GM12873 (cell line): ENCODE results near the gene PHF1.

ENCODE experiments used
- TF ChIP-seq, protein P1 (sequence below): IDR thresholded peaks from 2 replicates; pipeline ENCODE4 v1.5.1; 2012; ENCODE audit warnings: low read depth, mild to moderate bottlenecking, moderate library complexity, low read length, control low read depth; ENCODE audit not compliant: insufficient read depth; ENCODE audit errors: missing control alignments

Gene PHF1

DNA sequence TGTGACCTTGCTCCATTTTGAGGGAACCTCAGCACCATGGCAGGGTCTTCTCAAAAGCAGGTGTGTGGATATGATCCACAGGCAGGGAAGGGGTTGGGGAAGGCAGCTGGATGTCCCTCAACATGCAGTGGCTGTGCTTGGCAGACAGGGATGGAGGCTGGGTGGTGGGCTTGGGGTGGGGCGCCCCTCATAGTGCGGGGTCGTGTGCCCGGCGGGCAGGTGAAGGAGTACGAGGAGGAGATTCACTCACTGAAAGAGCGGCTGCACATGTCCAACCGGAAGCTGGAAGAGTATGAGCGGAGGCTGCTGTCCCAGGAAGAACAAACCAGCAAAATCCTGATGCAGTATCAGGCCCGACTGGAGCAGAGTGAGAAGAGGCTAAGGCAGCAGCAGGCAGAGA is 35.5 kb downstream of the PHF1 start:
- TF ChIP-seq, protein P1, sequence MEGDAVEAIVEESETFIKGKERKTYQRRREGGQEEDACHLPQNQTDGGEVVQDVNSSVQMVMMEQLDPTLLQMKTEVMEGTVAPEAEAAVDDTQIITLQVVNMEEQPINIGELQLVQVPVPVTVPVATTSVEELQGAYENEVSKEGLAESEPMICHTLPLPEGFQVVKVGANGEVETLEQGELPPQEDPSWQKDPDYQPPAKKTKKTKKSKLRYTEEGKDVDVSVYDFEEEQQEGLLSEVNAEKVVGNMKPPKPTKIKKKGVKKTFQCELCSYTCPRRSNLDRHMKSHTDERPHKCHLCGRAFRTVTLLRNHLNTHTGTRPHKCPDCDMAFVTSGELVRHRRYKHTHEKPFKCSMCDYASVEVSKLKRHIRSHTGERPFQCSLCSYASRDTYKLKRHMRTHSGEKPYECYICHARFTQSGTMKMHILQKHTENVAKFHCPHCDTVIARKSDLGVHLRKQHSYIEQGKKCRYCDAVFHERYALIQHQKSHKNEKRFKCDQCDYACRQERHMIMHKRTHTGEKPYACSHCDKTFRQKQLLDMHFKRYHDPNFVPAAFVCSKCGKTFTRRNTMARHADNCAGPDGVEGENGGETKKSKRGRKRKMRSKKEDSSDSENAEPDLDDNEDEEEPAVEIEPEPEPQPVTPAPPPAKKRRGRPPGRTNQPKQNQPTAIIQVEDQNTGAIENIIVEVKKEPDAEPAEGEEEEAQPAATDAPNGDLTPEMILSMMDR = no peak

- TF ChIP-seq, protein P1 = no peak
Observed at GRCh38 chr6:33450434-33450833, 39.6 kb downstream of the PHF1 start.

DNA sequence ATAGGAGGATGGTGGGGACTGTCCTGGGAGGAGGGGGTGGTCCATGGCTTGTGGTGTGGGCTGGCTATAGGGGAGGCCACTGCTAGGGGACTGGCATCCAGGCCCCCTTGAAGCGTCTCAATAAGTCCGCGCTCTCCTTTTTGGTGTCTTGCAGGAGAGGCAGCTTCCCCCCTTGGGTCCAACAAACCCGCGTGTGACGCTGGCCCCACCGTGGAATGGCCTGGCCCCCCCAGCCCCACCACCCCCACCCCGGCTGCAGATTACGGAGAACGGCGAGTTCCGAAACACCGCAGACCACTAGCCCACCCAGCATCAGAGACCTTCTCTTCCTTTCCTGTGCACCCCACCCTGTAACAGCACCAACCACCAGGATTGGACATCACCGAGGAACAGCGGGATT is 40.8 kb downstream of the PHF1 start:
- TF ChIP-seq, protein P1 = no peak

GRCh38 chr6:33452496-33452895 is 41.7 kb downstream of the PHF1 start:
- TF ChIP-seq, protein P1 = no peak

GRCh38 chr6:33453393-33454008 is 42.7 kb downstream of the PHF1 start:
- TF ChIP-seq, protein P1 = no peak

DNA sequence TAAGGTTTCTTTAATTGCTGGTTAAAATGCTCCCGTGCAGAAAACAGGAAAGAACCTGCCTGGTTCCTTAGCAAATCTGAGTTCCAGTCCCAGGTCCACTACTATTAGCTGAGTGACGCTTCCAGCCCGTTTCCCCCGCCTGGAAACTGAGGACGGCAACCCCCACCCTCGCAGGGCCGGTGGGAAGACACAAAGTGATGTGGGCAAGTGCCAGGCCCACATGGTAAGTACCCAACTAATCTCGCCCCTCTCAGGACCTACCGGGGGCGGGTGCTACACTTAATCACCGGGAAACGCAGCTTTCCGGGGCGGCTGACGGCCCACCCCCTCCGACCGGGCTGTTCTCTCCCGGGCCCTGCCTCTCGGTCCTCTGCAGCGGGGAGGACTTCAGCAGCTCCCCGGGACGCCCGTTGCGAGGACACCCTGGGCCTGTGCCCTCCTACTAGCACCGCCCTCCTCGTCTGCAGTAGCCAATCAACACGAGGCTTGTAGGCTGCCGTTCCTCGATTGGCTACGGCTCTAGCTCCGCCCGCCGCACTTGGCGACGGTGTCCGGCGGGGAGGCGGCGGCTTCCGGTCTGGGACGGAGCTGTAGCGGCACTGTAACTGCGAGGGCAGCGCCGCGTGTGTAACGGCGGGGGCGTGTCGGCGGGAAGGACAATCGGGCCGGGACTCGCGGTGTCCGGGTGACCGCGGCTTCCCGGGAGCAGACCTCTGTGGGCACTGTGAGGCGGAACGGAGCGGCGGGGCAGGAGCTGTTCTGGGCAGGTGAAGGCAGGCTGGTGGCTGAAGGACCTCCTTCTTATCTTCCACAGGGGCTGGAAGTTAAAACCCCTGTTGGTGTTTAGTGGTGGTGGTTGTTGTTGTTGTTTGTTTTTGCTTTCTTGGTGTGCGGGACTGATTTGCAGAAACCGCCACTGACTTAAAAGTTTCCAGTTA is 43.5 kb downstream of the PHF1 start, which contains the start of gene ZBTB9:
Gene ZBTB9, plus strand, starts transcription at position 568 of the 938 bp plus-strand sequence. CDS start 525 bp downstream, outside the sequence.
- TF ChIP-seq, protein P1 = no peak

- TF ChIP-seq, protein P1 = no peak
Observed at GRCh38 chr6:33455051-33455450, 44.2 kb downstream of the PHF1 start.
